Liver (tissue), 9 donors: Measurements from ENCODE around the gene RBM15. TPM values are rescaled to one million over a fixed set of nuclear protein-coding genes. Genes with fewer than 3 reads are reported as not detected.

Experiments used
- DNase-seq: peaks from one replicate; pipeline ENCODE4 v3.0.0-alpha.2; 2017; ENCODE audit warnings: low spot score
- H3K27ac ChIP-seq, 2 donors: one replicate each; pipeline ENCODE4 v1.7.0; 2013; ENCODE audit warnings: inconsistent platforms in 2 of 2, low read length in 2 of 2, control low read depth in 1 of 2, low read depth in 1 of 2, mild to moderate bottlenecking in 1 of 2
- H3K27me3 ChIP-seq, 4 donors: one replicate each; pipeline versions ENCODE4 v1.6.1 to v1.7.0; 2013; ENCODE audit warnings: low read length in 3 of 4, inconsistent platforms in 1 of 4, mild to moderate bottlenecking in 1 of 4, moderate library complexity in 1 of 4; ENCODE audit not compliant: control insufficient read depth in 4 of 4, insufficient read depth in 4 of 4
- H3K36me3 ChIP-seq, 4 donors: one replicate each; pipeline versions ENCODE4 v1.6.1 to v1.7.0; 2013; ENCODE audit warnings: low read length in 3 of 4, mild to moderate bottlenecking in 3 of 4, low read depth in 1 of 4, moderate library complexity in 1 of 4; ENCODE audit not compliant: control insufficient read depth in 4 of 4, insufficient read depth in 3 of 4
- H3K4me1 ChIP-seq, 4 donors: one replicate each; pipeline versions ENCODE4 v1.6.1 to v1.7.0; 2013; ENCODE audit warnings: low read length in 3 of 4, mild to moderate bottlenecking in 3 of 4, moderate library complexity in 1 of 4; ENCODE audit not compliant: control insufficient read depth in 4 of 4, insufficient read depth in 4 of 4
- H3K4me3 ChIP-seq, 3 donors: one replicate each; pipeline versions ENCODE4 v1.6.1 to v1.7.0; 2013; ENCODE audit warnings: low read length in 3 of 3, control low read depth in 1 of 3, low read depth in 1 of 3, mild to moderate bottlenecking in 1 of 3
- H3K9ac ChIP-seq, 2 donors: one replicate each; pipeline ENCODE4 v1.7.0; 2013; ENCODE audit warnings: low read length in 2 of 2, mild to moderate bottlenecking in 2 of 2, moderate library complexity in 2 of 2, control low read depth in 1 of 2, low read depth in 1 of 2
- H3K9me3 ChIP-seq, 4 donors: one replicate each; pipeline versions ENCODE4 v1.6.1 to v1.7.0; 2013; ENCODE audit warnings: low read length in 3 of 4; ENCODE audit not compliant: control insufficient read depth in 4 of 4
- CTCF ChIP-seq: fragments of 150-350 bp; IDR thresholded peaks from 2 replicates; pipeline ENCODE4 v1.5.1; 2017; ENCODE audit warnings: improper control_type of control experiment, low read depth, low read length; ENCODE audit not compliant: missing input control
- EGR1 ChIP-seq, 2 donors: IDR thresholded peaks; 2 replicates each; pipeline ENCODE4 v1.6.1; 2016 to 2018; ENCODE audit warnings: antibody characterized with exemption in 2 of 2, low read depth in 2 of 2
- FOXA1 ChIP-seq: IDR thresholded peaks from 2 replicates; pipeline ENCODE4 v1.6.1; 2016; ENCODE audit warnings: antibody characterized with exemption
- GABPA ChIP-seq, 2 donors: IDR thresholded peaks in 1 of 2; conservative IDR thresholded peaks in 1 of 2; 2 replicates each; pipeline ENCODE4 v1.6.1; 2016; ENCODE audit warnings: antibody characterized with exemption in 2 of 2, mild to moderate bottlenecking in 1 of 2, moderate library complexity in 1 of 2
- HNF4A ChIP-seq, 2 donors: conservative IDR thresholded peaks; 2 replicates each; pipeline ENCODE4 v1.6.1; 2016; ENCODE audit warnings: antibody characterized with exemption in 2 of 2, mild to moderate bottlenecking in 2 of 2
- HNF4G ChIP-seq: IDR thresholded peaks from 2 replicates; pipeline ENCODE4 v1.6.1; 2016; ENCODE audit warnings: antibody characterized with exemption
- JUND ChIP-seq, 2 donors: IDR thresholded peaks; 2 replicates each; pipeline ENCODE4 v1.6.1; 2016; ENCODE audit warnings: antibody characterized with exemption in 2 of 2
- NR2F2 ChIP-seq: IDR thresholded peaks from 2 replicates; pipeline ENCODE4 v1.6.1; 2016; ENCODE audit warnings: antibody characterized with exemption
- RAD21 ChIP-seq, 2 donors: IDR thresholded peaks; 2 replicates each; pipeline ENCODE4 v1.6.1; 2016; ENCODE audit warnings: antibody characterized with exemption in 2 of 2, mild to moderate bottlenecking in 2 of 2
- TAF1 ChIP-seq: conservative IDR thresholded peaks from 2 replicates; pipeline ENCODE4 v1.6.1; 2016; ENCODE audit warnings: antibody characterized with exemption, mild to moderate bottlenecking
- YY1 ChIP-seq: IDR thresholded peaks from 2 replicates; pipeline ENCODE4 v1.6.1; 2016; ENCODE audit warnings: antibody characterized with exemption, mild to moderate bottlenecking
- WGBS: extraction: QIAGEN DNeasy Blood & Tissue Kit; methylation state at CpG from one replicate; pipeline ENCODE4 v1.1.7; 2013; 5-methylcytosine and 5-hydroxymethylcytosine counted together
- polyA plus RNA-seq, 2 donors: library from polyadenylated mRNA; stranded (reverse) in 1 of 2; unstranded in 1 of 2; fragments of 200-250 nt in 1 of 2; fragments of >200 nt in 1 of 2; fragmentation: Nextera tagmentation in 1 of 2; extraction: Ambion mirVana in 1 of 2; gene quantifications; one replicate each; pipeline versions ENCODE4 v1.2.1 to v1.2.3, GENCODE V29; 2013 to 2015
- total RNA-seq, 2 donors: library from RNA; depleted of rRNA; stranded (reverse); fragments of >200 nt; gene quantifications; one replicate each; pipeline ENCODE4 v1.2.3, GENCODE V29; 2014
- TF ChIP-seq, protein P1 (sequence below): IDR thresholded peaks from 2 replicates; pipeline ENCODE4 v1.6.1; 2016; ENCODE audit warnings: antibody characterized with exemption
- donor health status: healthy.
- donor health status: healthy.
- donor health status: healthy.
- donor health status: healthy.
- donor health status: healthy.

RBM15 gene
- total and polyA plus RNA-seq, 4 donors: 2.4 to 34.0 (median 15.0) TPM

GRCh38 chr1:110305900-110306420, 33.2 kb upstream of the RBM15 start:
- DNase-seq: no peak

DNA sequence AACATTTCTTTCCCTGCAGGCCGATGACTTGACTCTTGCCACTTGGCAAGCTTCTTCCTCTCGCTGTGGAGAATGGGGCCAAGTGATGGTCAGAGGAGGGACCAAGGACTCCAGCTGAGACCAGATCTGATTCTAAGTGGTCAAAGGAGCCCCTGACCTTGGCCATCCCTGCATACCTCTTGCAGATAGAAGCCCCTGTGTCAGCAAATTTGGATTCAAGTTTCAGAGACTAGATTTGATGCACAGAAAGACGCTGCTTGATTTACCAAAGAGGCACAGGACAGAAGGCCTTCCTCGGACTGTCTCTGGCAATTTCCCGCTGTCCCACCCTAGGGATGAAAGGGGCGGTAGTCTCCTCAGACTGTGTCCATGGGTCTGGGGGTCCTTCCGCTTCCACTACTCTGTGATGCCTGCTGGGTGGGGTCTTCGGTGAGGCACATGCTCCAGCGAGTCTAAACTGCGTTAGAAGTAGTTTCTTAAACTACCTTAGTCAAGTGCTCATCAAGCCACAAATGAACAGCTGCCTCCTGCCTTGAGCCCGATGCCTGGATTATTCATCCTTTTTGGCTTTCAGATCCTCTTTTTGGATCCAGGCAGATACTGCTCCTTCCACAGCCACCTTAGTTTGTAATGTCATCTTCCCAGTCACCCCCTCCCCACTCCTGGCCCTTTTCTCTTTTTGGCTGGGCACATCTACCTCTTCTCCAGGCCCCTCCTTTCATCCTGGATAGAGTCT, 31.8 kb upstream of the RBM15 start:
- H3K9me3 ChIP-seq: no peaks in the 10 kb centered on the region
- H3K4me3 ChIP-seq: no peak overlapping the region
- no peak for DNase-seq
- H3K4me1 ChIP-seq: peaks cover 0 to 6% (median 1%) of the 10 kb centered on the region in 4 donors
- H3K27me3 ChIP-seq: no peaks in the 10 kb centered on the region
- TF ChIP-seq GABPA (IDR thresholded peaks at IDR 0.05 in 1 of 2, conservative IDR thresholded peaks at IDR 0.05 in 1 of 2) (no peak), HNF4G (no peak), FOXA1 (no peak), CTCF (no peak), RAD21 (IDR thresholded peaks at IDR 0.05) (no peak), NR2F2 (no peak), YY1 (no peak), JUND (IDR thresholded peaks at IDR 0.05) (no peak), TAF1 (no peak)
- TF ChIP-seq, protein P1, sequence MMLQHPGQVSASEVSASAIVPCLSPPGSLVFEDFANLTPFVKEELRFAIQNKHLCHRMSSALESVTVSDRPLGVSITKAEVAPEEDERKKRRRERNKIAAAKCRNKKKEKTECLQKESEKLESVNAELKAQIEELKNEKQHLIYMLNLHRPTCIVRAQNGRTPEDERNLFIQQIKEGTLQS: no peak
- H3K36me3 ChIP-seq: no peaks in the 10 kb centered on the region
- H3K9ac ChIP-seq: no peak overlapping the region
- no peak overlapping the region for H3K27ac ChIP-seq
- WGBS: 89% methylated on average over 11 of the region's 11 CpGs

More at GRCh38 chr1:110305900-110306420, 33.2 kb upstream of the RBM15 start:
- H3K4me1 ChIP-seq: peaks cover 0 to 3% (median 0%) of the 10 kb centered on the region in 4 donors
- no peak overlapping the region for H3K4me3 ChIP-seq
- H3K27me3 ChIP-seq: no peaks in the 10 kb centered on the region
- TF ChIP-seq EGR1 (IDR thresholded peaks at IDR 0.05; ENCODE audit: low read depth in 2 of 2): no peak
- TF ChIP-seq TAF1: no peak
- no peak for TF ChIP-seq HNF4A (conservative IDR thresholded peaks at IDR 0.05)
- H3K27ac ChIP-seq: no peak overlapping the region
- H3K36me3 ChIP-seq: no peaks in the 10 kb centered on the region
- H3K9ac ChIP-seq: no peak overlapping the region
- WGBS: 40% methylated on average over 2 of the region's 2 CpGs
- H3K9me3 ChIP-seq: no peaks in the 10 kb centered on the region

GRCh38 chr1:110308247-110308646, 30.9 kb upstream of the RBM15 start:
- whole genome bisulfite sequencing: 89% methylated on average over 3 of the region's 3 CpGs
- no peak overlapping the region for H3K27ac ChIP-seq
- DNase-seq: no peak

More at GRCh38 chr1:110308247-110308646, 30.9 kb upstream of the RBM15 start:
- H3K36me3 ChIP-seq: no peaks in the 10 kb centered on the region
- H3K4me3 ChIP-seq: no peak overlapping the region
- H3K27me3 ChIP-seq: no peaks in the 10 kb centered on the region
- peaks cover 0 to 12% (median 3%) of the 10 kb centered on the region in 4 donors for H3K4me1 ChIP-seq
- no peaks in the 10 kb centered on the region for H3K9me3 ChIP-seq
- no peak for TF ChIP-seq NR2F2
- TF ChIP-seq, protein P1: no peak
- no peak for TF ChIP-seq GABPA (IDR thresholded peaks at IDR 0.05 in 1 of 2, conservative IDR thresholded peaks at IDR 0.05 in 1 of 2)
- H3K9ac ChIP-seq: no peak overlapping the region
